CD4-positive, CD25-positive, alpha-beta regulatory T cell (primary cell): Measurements from ENCODE around the gene MON1B. TPM values are rescaled to one million over a fixed set of nuclear protein-coding genes. Genes with fewer than 3 reads are reported as not detected.
"Not testable (repeated sequence)": the region's sequence is repeated elsewhere in the genome, so short reads cannot be mapped to it uniquely, and the experiment has no call there.

ENCODE experiments used
- ATAC-seq, 2 donors: fragments of 150-1000 bp; cut with Tn5 transposase; one replicate each; pipeline ENCODE4 v1.10.0; 2021; ENCODE audit warnings: low read depth in 2 of 2, moderate number of reproducible peaks in 2 of 2, moderate library complexity in 1 of 2
- DNase-seq, 3 donors: peaks; one replicate each; pipeline versions ENCODE4 v3.0.0 to v3.0.0-alpha.2; 2012 to 2022; ENCODE audit warnings: mixed read lengths in 1 of 3
- H3K27ac ChIP-seq: one replicate; pipeline ENCODE4 v1.7.0; 2013; ENCODE audit warnings: mild to moderate bottlenecking, low read length; ENCODE audit not compliant: insufficient read depth, poor library complexity, severe bottlenecking
- H3K27me3 ChIP-seq: one replicate; pipeline ENCODE4 v1.7.0; 2013; ENCODE audit warnings: low read length; ENCODE audit not compliant: control insufficient read depth, insufficient read depth
- H3K36me3 ChIP-seq: one replicate; pipeline ENCODE4 v1.7.0; 2013; ENCODE audit warnings: mild to moderate bottlenecking, low read length, moderate library complexity; ENCODE audit not compliant: control insufficient read depth, insufficient read depth
- H3K4me1 ChIP-seq: 2 replicates; pipeline ENCODE4 v1.7.0; 2013; ENCODE audit warnings: mild to moderate bottlenecking, low read length; ENCODE audit not compliant: insufficient read depth, control insufficient read depth, poor library complexity, severe bottlenecking
- H3K4me3 ChIP-seq: one replicate; pipeline ENCODE4 v1.7.0; 2013; ENCODE audit warnings: low read depth, mild to moderate bottlenecking, low read length, moderate library complexity
- H3K9me3 ChIP-seq, 2 experiments: 1 replicate in 1 of 2; 2 replicates in 1 of 2; pipeline ENCODE4 v1.7.0; 2013; ENCODE audit warnings: low read length in 2 of 2, mild to moderate bottlenecking in 1 of 2, moderate library complexity in 1 of 2; ENCODE audit not compliant: control insufficient read depth in 2 of 2
- H3K27ac Mint-ChIP-seq, 3 donors: one replicate each; pipeline ENCODE4 v1.8.0; 2020 to 2022; ENCODE audit warnings: mild to moderate bottlenecking in 3 of 3, mixed read lengths in 3 of 3, moderate library complexity in 2 of 3
- H3K27me3 Mint-ChIP-seq: one replicate; pipeline ENCODE4 v1.8.0; 2022; ENCODE audit warnings: mild to moderate bottlenecking, mixed read lengths
- H3K36me3 Mint-ChIP-seq: one replicate; pipeline ENCODE4 v1.8.0; 2020; ENCODE audit warnings: mixed read lengths
- H3K4me1 Mint-ChIP-seq, 4 donors: one replicate each; pipeline ENCODE4 v1.8.0; 2020 to 2022; ENCODE audit warnings: mixed read lengths in 4 of 4, mild to moderate bottlenecking in 1 of 4
- H3K4me3 Mint-ChIP-seq, 4 donors: one replicate each; pipeline ENCODE4 v1.8.0; 2020 to 2022; ENCODE audit warnings: mild to moderate bottlenecking in 4 of 4, mixed read lengths in 4 of 4, moderate library complexity in 3 of 4
- H3K9me3 Mint-ChIP-seq, 7 donors: one replicate each; pipeline ENCODE4 v1.8.0; 2020 to 2022; ENCODE audit warnings: mixed read lengths in 7 of 7, mild to moderate bottlenecking in 3 of 7, moderate library complexity in 2 of 7
- polyA plus RNA-seq, 4 donors: library from polyadenylated mRNA; unstranded; fragments of 300-500 nt; fragmentation: Illumina TruSeq; gene quantifications; one replicate each; pipeline ENCODE4 v1.2.3, GENCODE V29; 2021
- total RNA-seq: library from RNA; stranded (reverse); gene quantifications from one replicate; pipeline ENCODE4 v1.2.3, GENCODE V29; 2022

MON1B gene
- total and polyA plus RNA-seq, 5 donors from 2014 or later: 40.2 to 75.8 (median 47.1) TPM

- Mint-ChIP-seq H3K4me1 (no peaks in the 10 kb centered on the region), H3K9me3 (no peaks in the 10 kb centered on the region), H3K27ac (no peak overlapping the region), H3K27me3 (peaks cover 24% of the 10 kb centered on the region), H3K36me3 (no peaks in the 10 kb centered on the region), H3K4me3 (no peak overlapping the region)
- H3K4me3 ChIP-seq: no peak overlapping the region
- no peak for ATAC-seq
- H3K27ac ChIP-seq: no peak overlapping the region
- H3K9me3 ChIP-seq: no peaks in the 10 kb centered on the region
- no peaks in the 10 kb centered on the region for H3K4me1 ChIP-seq
- no peaks in the 10 kb centered on the region for H3K36me3 ChIP-seq
- peaks cover 17% of the 10 kb centered on the region for H3K27me3 ChIP-seq
- DNase-seq: no peak
Observed at GRCh38 chr16:77166726-77167125, 24.3 kb upstream of the MON1B start.

DNA sequence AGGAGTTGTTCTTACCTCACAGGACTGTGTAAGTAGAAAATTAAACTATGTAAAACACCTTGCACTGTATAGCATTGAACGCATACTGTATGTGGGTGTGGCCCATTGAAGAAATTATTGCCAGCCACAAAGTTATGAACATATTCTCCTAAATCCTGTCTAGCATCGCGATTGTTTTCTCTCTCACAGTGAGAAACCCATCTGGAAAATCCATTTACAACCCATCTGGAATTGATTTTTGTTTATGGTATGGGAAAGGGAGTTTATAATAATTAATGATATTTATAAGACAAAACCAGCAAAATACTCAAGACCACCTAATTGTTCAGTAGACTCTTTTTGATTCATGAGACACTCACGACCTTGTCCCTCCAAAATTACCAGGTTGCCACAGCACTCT lies 22.1 kb upstream of the MON1B start:
- Mint-ChIP-seq H3K4me3 (no peak overlapping the region), H3K36me3 (no peaks in the 10 kb centered on the region), H3K27me3 (peaks cover 13% of the 10 kb centered on the region), H3K27ac (no peak overlapping the region), H3K9me3 (no peaks in the 10 kb centered on the region), H3K4me1 (no peaks in the 10 kb centered on the region)
- no peaks in the 10 kb centered on the region for H3K9me3 ChIP-seq
- DNase-seq (no peak), ATAC-seq (no peak)
- H3K4me1 ChIP-seq: no peaks in the 10 kb centered on the region
- H3K4me3 ChIP-seq: no peak overlapping the region
- no peak overlapping the region for H3K27ac ChIP-seq
- peaks cover 6% of the 10 kb centered on the region for H3K27me3 ChIP-seq
- no peaks in the 10 kb centered on the region for H3K36me3 ChIP-seq

DNA sequence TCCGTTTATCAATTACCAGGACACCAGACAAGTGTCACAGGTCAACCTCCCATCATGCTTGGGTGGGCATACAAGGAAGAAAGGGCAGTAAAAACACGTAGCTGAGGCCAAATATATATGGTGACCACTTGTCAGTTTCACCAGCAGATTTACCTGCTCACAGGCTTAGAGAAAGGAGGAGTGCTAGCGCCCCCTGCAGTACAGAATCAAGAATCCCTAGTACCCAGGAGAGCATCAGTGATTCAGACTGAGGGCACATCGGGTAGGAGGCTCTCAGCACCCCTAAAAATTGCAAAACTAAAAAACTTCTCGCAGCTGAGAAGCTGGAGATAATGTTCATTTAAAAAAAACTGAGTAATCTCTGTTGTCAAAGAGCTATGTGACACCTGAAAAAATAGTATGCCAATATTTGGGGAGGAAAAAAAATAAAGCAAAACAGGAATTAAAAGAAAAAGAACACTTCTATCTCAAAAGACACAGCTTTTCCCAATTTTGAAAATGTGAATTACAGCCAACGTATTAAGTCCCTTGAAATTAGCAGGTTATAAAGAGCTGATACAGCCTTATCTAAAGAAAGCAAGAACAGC lies 21.2 kb upstream of the MON1B start:
- peaks cover 8% of the 10 kb centered on the region for H3K27me3 Mint-ChIP-seq
- H3K27ac ChIP-seq: no peak overlapping the region
- ATAC-seq (peak; percentile 41 to 48), DNase-seq (peak in 2 of 3 donors; percentile 30 to 63)
- H3K4me3 ChIP-seq: no peak overlapping the region
- H3K27ac Mint-ChIP-seq: peak overlapping the region in 1 of 3 donors; percentile 50
- H3K36me3 Mint-ChIP-seq: no peaks in the 10 kb centered on the region
- no peaks in the 10 kb centered on the region for H3K9me3 Mint-ChIP-seq
- peaks cover 6% of the 10 kb centered on the region for H3K27me3 ChIP-seq
- no peaks in the 10 kb centered on the region for H3K36me3 ChIP-seq
- H3K4me3 Mint-ChIP-seq: no peak overlapping the region
- H3K4me1 Mint-ChIP-seq: no peaks in the 10 kb centered on the region
- H3K9me3 ChIP-seq: no peaks in the 10 kb centered on the region
- no peaks in the 10 kb centered on the region for H3K4me1 ChIP-seq

- no peaks in the 10 kb centered on the region for H3K36me3 ChIP-seq
- no peak overlapping the region for H3K4me3 Mint-ChIP-seq
- peaks cover 8% of the 10 kb centered on the region for H3K27me3 ChIP-seq
- no peak overlapping the region for H3K4me3 ChIP-seq
- no peak overlapping the region for H3K27ac Mint-ChIP-seq
- DNase-seq (no peak), ATAC-seq (no peak)
- no peaks in the 10 kb centered on the region for H3K9me3 ChIP-seq
- no peak overlapping the region for H3K27ac ChIP-seq
- no peaks in the 10 kb centered on the region for H3K4me1 Mint-ChIP-seq
- no peaks in the 10 kb centered on the region for H3K9me3 Mint-ChIP-seq
- H3K27me3 Mint-ChIP-seq: peaks cover 8% of the 10 kb centered on the region
- no peaks in the 10 kb centered on the region for H3K36me3 Mint-ChIP-seq
- H3K4me1 ChIP-seq: no peaks in the 10 kb centered on the region
Observed at GRCh38 chr16:77170805-77171204, 20.2 kb upstream of the MON1B start.

DNA sequence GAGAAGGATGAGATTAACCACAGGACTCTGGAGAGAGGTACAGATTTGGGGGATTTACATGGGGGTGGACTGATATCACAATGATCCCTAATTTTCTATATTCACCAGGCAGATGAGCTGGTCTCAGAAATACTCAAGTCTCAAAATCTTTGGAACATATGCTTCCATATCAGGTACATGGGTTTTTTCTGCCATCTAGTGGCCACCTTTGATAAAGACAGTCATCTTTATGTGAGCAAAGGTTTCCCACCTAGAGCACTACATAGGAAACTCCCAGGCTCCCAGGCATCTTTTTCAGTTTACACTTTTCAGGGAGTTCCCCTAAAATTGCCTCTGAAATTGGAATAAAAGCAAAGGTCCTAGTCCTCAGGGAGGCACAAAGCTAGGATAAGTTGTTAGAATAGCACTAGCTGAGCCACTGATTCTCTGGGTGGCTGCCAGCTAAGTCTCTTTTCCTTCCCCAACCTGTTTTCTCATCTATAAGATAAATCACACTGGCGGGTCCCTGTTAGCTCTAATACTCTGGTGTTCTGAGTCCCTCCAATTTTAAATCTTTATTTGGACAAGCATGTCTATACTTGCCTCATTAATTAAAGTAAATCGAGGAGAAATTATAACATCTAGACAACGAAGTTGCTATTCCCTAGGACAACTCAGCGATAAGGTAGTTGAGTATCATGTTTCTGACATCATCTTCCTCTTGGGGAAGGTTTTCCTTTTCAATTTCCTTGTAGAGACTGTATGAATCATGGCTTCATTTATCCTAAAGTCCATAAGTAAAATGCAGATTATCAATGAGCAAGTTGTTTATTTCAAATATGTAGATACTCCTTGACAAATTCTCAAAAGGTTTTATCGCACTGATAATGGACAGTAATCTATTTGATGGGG lies 19.0 kb upstream of the MON1B start:
- Mint-ChIP-seq H3K27ac (no peak overlapping the region), H3K36me3 (no peaks in the 10 kb centered on the region), H3K4me3 (no peak overlapping the region), H3K4me1 (no peaks in the 10 kb centered on the region), H3K9me3 (no peaks in the 10 kb centered on the region), H3K27me3 (peaks cover 15% of the 10 kb centered on the region)
- no peaks in the 10 kb centered on the region for H3K4me1 ChIP-seq
- H3K9me3 ChIP-seq: no peaks in the 10 kb centered on the region
- H3K27ac ChIP-seq: no peak overlapping the region
- no peaks in the 10 kb centered on the region for H3K36me3 ChIP-seq
- DNase-seq (peak in 2 of 3 donors; percentile 49 to 59), ATAC-seq (peak; percentile 52 to 56)
- H3K4me3 ChIP-seq: no peak overlapping the region
- H3K27me3 ChIP-seq: peaks cover 9% of the 10 kb centered on the region

DNA sequence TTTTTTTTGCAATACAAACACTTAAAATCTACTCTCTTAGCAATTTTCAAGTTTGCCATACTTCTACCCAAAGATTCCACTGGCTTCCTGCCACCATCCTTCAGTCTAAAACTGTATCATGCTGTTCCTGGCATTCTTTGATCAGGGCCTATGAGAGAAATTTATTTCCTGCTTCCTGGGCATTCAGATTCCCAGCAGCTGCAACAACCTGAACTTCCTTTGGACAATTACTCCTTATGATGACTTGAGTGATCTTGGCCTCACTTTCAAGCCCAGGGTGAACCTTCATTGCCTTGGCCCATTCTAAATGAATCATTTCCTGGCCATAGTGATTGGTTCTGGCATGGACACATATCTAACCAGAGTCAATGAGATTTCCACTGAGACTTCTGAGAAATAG lies 18.0 kb upstream of the MON1B start:
- H3K27ac Mint-ChIP-seq: no peak overlapping the region
- no peaks in the 10 kb centered on the region for H3K4me1 ChIP-seq
- peaks cover 9% of the 10 kb centered on the region for H3K27me3 ChIP-seq
- no peaks in the 10 kb centered on the region for H3K36me3 ChIP-seq
- no peaks in the 10 kb centered on the region for H3K9me3 Mint-ChIP-seq
- H3K4me3 Mint-ChIP-seq: no peak overlapping the region
- no peaks in the 10 kb centered on the region for H3K4me1 Mint-ChIP-seq
- H3K27me3 Mint-ChIP-seq: peaks cover 23% of the 10 kb centered on the region
- no peak overlapping the region for H3K27ac ChIP-seq
- DNase-seq (no peak), ATAC-seq (no peak)
- no peaks in the 10 kb centered on the region for H3K9me3 ChIP-seq
- H3K4me3 ChIP-seq: no peak overlapping the region
- no peaks in the 10 kb centered on the region for H3K36me3 Mint-ChIP-seq

DNA sequence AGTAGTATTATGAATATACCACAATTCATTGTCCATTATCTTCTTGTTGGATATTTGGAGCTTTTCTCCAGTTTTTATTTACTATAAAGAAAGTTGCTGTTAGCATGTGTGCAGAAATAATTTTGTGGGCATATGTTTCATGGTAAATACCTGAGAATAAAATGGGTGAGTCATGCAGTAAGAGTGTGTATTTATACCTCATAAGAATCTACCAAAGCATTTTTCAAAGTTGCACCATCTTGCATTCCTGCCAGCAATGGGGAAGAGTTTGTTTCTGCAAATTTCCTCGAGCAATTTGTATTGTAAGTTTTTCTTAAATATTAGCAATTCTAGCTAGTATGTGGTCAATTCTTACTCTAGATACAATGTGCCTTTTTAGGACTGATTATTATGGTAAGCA lies 7.9 kb upstream of the MON1B start:
- H3K36me3 Mint-ChIP-seq: no peaks in the 10 kb centered on the region
- no peaks in the 10 kb centered on the region for H3K9me3 ChIP-seq
- ATAC-seq: no peak
- H3K4me3 ChIP-seq: no peak overlapping the region
- H3K27ac ChIP-seq: no peak overlapping the region
- H3K4me1 Mint-ChIP-seq: no peaks in the 10 kb centered on the region
- H3K27me3 Mint-ChIP-seq: peaks cover 42% of the 10 kb centered on the region
- H3K27ac Mint-ChIP-seq: no peak overlapping the region
- H3K36me3 ChIP-seq: no peaks in the 10 kb centered on the region
- H3K4me3 Mint-ChIP-seq: no peak overlapping the region
- H3K9me3 Mint-ChIP-seq: peaks cover 0 to 2% (median 0%) of the 10 kb centered on the region in 7 donors
- no peaks in the 10 kb centered on the region for H3K4me1 ChIP-seq
- no peak for DNase-seq
- peaks cover 5% of the 10 kb centered on the region for H3K27me3 ChIP-seq

- Mint-ChIP-seq H3K27me3 (peaks cover 36% of the 10 kb centered on the region), H3K4me1 (peaks cover 0 to 19% (median 12%) of the 10 kb centered on the region in 4 donors)
- not testable (repeated sequence) for H3K9me3 Mint-ChIP-seq, DNase-seq, ATAC-seq, H3K9me3 ChIP-seq, H3K4me3 Mint-ChIP-seq, H3K4me3 ChIP-seq, H3K27me3 ChIP-seq, H3K36me3 ChIP-seq, H3K4me1 ChIP-seq, H3K36me3 Mint-ChIP-seq, H3K27ac ChIP-seq, H3K27ac Mint-ChIP-seq
Observed at GRCh38 chr16:77186298-77186697, 4.7 kb upstream of the MON1B start.
